Neural cell (in vitro differentiated cells): ENCODE results near the gene GALNT15. TPM values are rescaled to one million over a fixed set of nuclear protein-coding genes. Genes with fewer than 3 reads are reported as not detected.

Source experiments
- H2AFZ ChIP-seq: fragments of 200-600, 300-800 bp; sonication (generic), shearing (Covaris generic); 2 replicates; pipeline ENCODE4 v1.6.0; 2014; ENCODE audit warnings: low read depth, mild to moderate bottlenecking, antibody characterized with exemption, low read length, moderate library complexity
- H3F3A ChIP-seq: fragments of 200-600 bp; shearing (Covaris generic); 2 replicates; pipeline ENCODE4 v1.6.1; 2016; ENCODE audit warnings: mild to moderate bottlenecking, moderate library complexity, mixed read lengths, antibody characterized with exemption, low read length; ENCODE audit not compliant: insufficient read depth, poor library complexity, severe bottlenecking
- H3K27ac ChIP-seq: fragments of 200-600, 300-800 bp; sonication (generic), shearing (Covaris generic); 2 replicates; pipeline ENCODE4 v1.5.1; 2014; ENCODE audit warnings: mild to moderate bottlenecking, low read length, moderate library complexity
- H3K27me3 ChIP-seq: fragments of 300-800, 200-600 bp; sonication (generic), shearing (Covaris generic); 2 replicates; pipeline ENCODE4 v1.6.0; 2014; ENCODE audit warnings: mild to moderate bottlenecking, low read depth, low read length, moderate library complexity; ENCODE audit not compliant: insufficient read depth
- H3K36me3 ChIP-seq: fragments of 300-800, 200-600 bp; sonication (generic), shearing (Covaris generic); 2 replicates; pipeline ENCODE4 v1.5.1; 2014; ENCODE audit warnings: mild to moderate bottlenecking, antibody characterized with exemption, low read length, moderate library complexity; ENCODE audit not compliant: insufficient read depth
- H3K4me2 ChIP-seq: fragments of 300-800, 200-600 bp; sonication (generic), shearing (Covaris generic); 2 replicates; pipeline ENCODE4 v1.6.0; 2014; ENCODE audit warnings: mild to moderate bottlenecking, low read length
- H3K4me3 ChIP-seq: fragments of 300-800, 200-600 bp; sonication (generic), shearing (Covaris generic); 2 replicates; pipeline ENCODE4 v1.5.1; 2014; ENCODE audit warnings: mild to moderate bottlenecking, low read length, moderate library complexity
- H3K79me2 ChIP-seq: fragments of 200-600 bp; shearing (Covaris generic); replicated peaks from 2 replicates; pipeline ENCODE4 v1.6.0; 2014; ENCODE audit warnings: mild to moderate bottlenecking, low read length, moderate library complexity; ENCODE audit not compliant: insufficient read depth
- H3K9ac ChIP-seq: fragments of 300-800, 200-600 bp; sonication (generic), shearing (Covaris generic); 2 replicates; pipeline ENCODE4 v1.6.1; 2016; ENCODE audit warnings: mild to moderate bottlenecking, low read length, mixed read lengths
- H3K9me2 ChIP-seq: fragments of 200-600 bp; shearing (Covaris generic); 2 replicates; pipeline ENCODE4 v1.6.1; 2016; ENCODE audit warnings: mild to moderate bottlenecking, low read length, mixed read lengths; ENCODE audit not compliant: insufficient read depth
- H3K9me3 ChIP-seq: fragments of 200-600, 300-800 bp; sonication (generic), shearing (Covaris generic); 2 replicates; pipeline ENCODE4 v1.6.1; 2016; ENCODE audit warnings: mild to moderate bottlenecking, mixed run types, low read length, moderate library complexity, mixed read lengths
- H4K20me1 ChIP-seq: fragments of 200-600 bp; shearing (Covaris generic); 2 replicates; pipeline ENCODE4 v1.6.1; 2016; ENCODE audit warnings: mild to moderate bottlenecking, mixed run types; ENCODE audit not compliant: insufficient read depth
- EP300 ChIP-seq: fragments of 450-650 bp; conservative IDR thresholded peaks from 2 replicates; pipeline ENCODE4 v1.6.1; 2014; ENCODE audit warnings: antibody characterized with exemption, mild to moderate bottlenecking, moderate library complexity; ENCODE audit not compliant: poor library complexity, severe bottlenecking
- EZH2 ChIP-seq: fragments of 200-600, 300-800 bp; shearing (Covaris generic), sonication (generic); IDR thresholded peaks from 2 replicates; pipeline ENCODE4 v1.6.1; 2014; ENCODE audit warnings: antibody characterized with exemption, low read length, borderline replicate concordance, mild to moderate bottlenecking; ENCODE audit not compliant: insufficient read depth, poor library complexity, severe bottlenecking
- MXI1 ChIP-seq: fragments of 450-650 bp; conservative IDR thresholded peaks from 2 replicates; pipeline ENCODE4 v1.6.1; 2014; ENCODE audit warnings: antibody characterized with exemption, mild to moderate bottlenecking; ENCODE audit not compliant: poor library complexity, severe bottlenecking
- POLR2AphosphoS5 ChIP-seq: IDR thresholded peaks from 2 replicates; pipeline ENCODE4 v1.6.1; 2012
- RAD21 ChIP-seq: fragments of 450-650 bp; conservative IDR thresholded peaks from 2 replicates; pipeline ENCODE4 v1.6.1; 2014; ENCODE audit warnings: antibody characterized with exemption, mild to moderate bottlenecking, moderate library complexity
- SMC3 ChIP-seq: fragments of 450-650 bp; conservative IDR thresholded peaks from 2 replicates; pipeline ENCODE4 v1.6.1; 2014; ENCODE audit warnings: antibody characterized with exemption, mild to moderate bottlenecking, moderate library complexity; ENCODE audit not compliant: poor library complexity
- TAF1 ChIP-seq: IDR thresholded peaks from 2 replicates; pipeline ENCODE4 v1.6.1; 2012; ENCODE audit warnings: low read depth
- polyA plus RNA-seq: library from polyadenylated mRNA; depleted of rRNA; stranded (reverse); fragments of >200 nt; gene quantifications from 2 replicates; pipeline ENCODE4 v1.2.3, GENCODE V29; 2014
- TF ChIP-seq, protein P1 (sequence below): IDR thresholded peaks from 2 replicates; pipeline ENCODE4 v1.6.1; 2012; ENCODE audit warnings: borderline replicate concordance
- TF ChIP-seq, protein P2 (sequence below): fragments of 450-650 bp; IDR thresholded peaks from 2 replicates; pipeline ENCODE4 v1.5.1; 2014; ENCODE audit warnings: antibody characterized with exemption, mild to moderate bottlenecking, moderate library complexity; ENCODE audit not compliant: poor library complexity, severe bottlenecking

Gene GALNT15
- polyA plus RNA-seq, 1 donor from 2014 or later, result 1.5 TPM

DNA sequence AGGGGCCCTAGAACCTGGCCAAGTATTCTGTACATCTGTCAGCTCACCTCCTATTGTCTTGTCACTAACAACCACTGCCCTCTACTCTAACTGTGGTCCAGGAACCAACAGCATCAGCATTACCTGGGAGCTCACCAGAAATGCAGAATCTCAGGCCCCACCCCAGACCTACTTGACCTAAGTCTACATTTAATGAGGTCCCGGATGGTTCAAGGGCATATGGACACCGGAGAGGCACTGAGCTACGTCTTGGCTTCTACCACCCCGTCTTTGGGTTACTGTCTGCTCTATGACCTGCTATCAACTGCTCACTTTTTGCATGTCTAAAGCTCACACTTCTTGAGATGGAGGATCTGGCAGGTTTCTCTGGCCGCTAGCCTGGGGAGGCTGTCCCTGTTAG, 8.1 kb downstream of the GALNT15 start:
- no peaks in the 10 kb centered on the region for H3K9me3 ChIP-seq

DNA sequence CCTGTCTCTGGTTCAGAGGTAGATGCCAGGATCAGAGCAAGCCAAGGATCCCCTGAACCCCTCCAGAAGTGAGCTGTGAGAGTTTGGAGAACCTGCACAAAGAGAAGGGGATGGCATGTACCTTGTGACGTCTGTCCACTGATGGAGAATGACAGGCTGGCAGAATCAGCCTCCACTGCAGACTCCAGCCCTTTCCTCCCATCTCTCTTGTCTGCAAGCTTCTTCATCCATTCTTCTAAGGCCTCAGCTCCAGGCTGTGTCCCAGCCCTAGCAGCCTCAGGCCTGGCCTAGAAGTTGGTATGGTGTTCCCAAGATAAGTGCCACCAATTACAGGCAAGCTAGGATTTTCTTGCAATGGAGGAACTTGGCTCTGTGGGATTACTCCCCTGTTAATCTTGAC, 8.6 kb downstream of the GALNT15 start:
- no peaks in the 10 kb centered on the region for H3K79me2 ChIP-seq
- no peaks in the 10 kb centered on the region for H4K20me1 ChIP-seq
- no peaks in the 10 kb centered on the region for H3K9me2 ChIP-seq
- H3K9me3 ChIP-seq, result no peaks in the 10 kb centered on the region
- H3F3A ChIP-seq, result no peaks in the 10 kb centered on the region
- H3K9ac ChIP-seq, result no peak overlapping the region
- H3K36me3 ChIP-seq, result no peaks in the 10 kb centered on the region
- H3K27ac ChIP-seq, result no peak overlapping the region
- TF ChIP-seq, protein P1, sequence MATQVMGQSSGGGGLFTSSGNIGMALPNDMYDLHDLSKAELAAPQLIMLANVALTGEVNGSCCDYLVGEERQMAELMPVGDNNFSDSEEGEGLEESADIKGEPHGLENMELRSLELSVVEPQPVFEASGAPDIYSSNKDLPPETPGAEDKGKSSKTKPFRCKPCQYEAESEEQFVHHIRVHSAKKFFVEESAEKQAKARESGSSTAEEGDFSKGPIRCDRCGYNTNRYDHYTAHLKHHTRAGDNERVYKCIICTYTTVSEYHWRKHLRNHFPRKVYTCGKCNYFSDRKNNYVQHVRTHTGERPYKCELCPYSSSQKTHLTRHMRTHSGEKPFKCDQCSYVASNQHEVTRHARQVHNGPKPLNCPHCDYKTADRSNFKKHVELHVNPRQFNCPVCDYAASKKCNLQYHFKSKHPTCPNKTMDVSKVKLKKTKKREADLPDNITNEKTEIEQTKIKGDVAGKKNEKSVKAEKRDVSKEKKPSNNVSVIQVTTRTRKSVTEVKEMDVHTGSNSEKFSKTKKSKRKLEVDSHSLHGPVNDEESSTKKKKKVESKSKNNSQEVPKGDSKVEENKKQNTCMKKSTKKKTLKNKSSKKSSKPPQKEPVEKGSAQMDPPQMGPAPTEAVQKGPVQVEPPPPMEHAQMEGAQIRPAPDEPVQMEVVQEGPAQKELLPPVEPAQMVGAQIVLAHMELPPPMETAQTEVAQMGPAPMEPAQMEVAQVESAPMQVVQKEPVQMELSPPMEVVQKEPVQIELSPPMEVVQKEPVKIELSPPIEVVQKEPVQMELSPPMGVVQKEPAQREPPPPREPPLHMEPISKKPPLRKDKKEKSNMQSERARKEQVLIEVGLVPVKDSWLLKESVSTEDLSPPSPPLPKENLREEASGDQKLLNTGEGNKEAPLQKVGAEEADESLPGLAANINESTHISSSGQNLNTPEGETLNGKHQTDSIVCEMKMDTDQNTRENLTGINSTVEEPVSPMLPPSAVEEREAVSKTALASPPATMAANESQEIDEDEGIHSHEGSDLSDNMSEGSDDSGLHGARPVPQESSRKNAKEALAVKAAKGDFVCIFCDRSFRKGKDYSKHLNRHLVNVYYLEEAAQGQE, result no peak
- no peak for TF ChIP-seq POLR2AphosphoS5
- no peak for TF ChIP-seq RAD21
- no peak for TF ChIP-seq EP300
- no peak for TF ChIP-seq TAF1
- TF ChIP-seq, protein P2, sequence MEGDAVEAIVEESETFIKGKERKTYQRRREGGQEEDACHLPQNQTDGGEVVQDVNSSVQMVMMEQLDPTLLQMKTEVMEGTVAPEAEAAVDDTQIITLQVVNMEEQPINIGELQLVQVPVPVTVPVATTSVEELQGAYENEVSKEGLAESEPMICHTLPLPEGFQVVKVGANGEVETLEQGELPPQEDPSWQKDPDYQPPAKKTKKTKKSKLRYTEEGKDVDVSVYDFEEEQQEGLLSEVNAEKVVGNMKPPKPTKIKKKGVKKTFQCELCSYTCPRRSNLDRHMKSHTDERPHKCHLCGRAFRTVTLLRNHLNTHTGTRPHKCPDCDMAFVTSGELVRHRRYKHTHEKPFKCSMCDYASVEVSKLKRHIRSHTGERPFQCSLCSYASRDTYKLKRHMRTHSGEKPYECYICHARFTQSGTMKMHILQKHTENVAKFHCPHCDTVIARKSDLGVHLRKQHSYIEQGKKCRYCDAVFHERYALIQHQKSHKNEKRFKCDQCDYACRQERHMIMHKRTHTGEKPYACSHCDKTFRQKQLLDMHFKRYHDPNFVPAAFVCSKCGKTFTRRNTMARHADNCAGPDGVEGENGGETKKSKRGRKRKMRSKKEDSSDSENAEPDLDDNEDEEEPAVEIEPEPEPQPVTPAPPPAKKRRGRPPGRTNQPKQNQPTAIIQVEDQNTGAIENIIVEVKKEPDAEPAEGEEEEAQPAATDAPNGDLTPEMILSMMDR, result no peak
- H3K4me3 ChIP-seq, result no peak overlapping the region
- H2AFZ ChIP-seq, result no peak overlapping the region
- no peak overlapping the region for H3K4me2 ChIP-seq
- H3K27me3 ChIP-seq, result no peaks in the 10 kb centered on the region

More for the DNA sequence above, 8.1 kb downstream of the GALNT15 start:
- Histone ChIP-seq H3K27me3 (no peaks in the 10 kb centered on the region), H4K20me1 (no peaks in the 10 kb centered on the region), H3K27ac (no peak overlapping the region), H3K9ac (no peak overlapping the region), H3K4me2 (no peak overlapping the region), H3K79me2 (no peaks in the 10 kb centered on the region), H3K4me3 (no peak overlapping the region), H2AFZ (no peak overlapping the region), H3F3A (no peaks in the 10 kb centered on the region), H3K36me3 (no peaks in the 10 kb centered on the region), H3K9me2 (no peaks in the 10 kb centered on the region)
- no peak for TF ChIP-seq RAD21
- no peak for TF ChIP-seq SMC3
- no peak for TF ChIP-seq MXI1
- TF ChIP-seq, protein P1, result no peak
- TF ChIP-seq, protein P2, result no peak
- no peak for TF ChIP-seq POLR2AphosphoS5
- no peak for TF ChIP-seq EP300
- TF ChIP-seq TAF1, result no peak
- TF ChIP-seq EZH2, result no peak
